ENCODE results near the gene GP2. TPM values are rescaled to one million over a fixed set of nuclear protein-coding genes. Genes with fewer than 3 reads are reported as not detected.
"Not testable (repeated sequence)": the region's sequence is repeated elsewhere in the genome, so short reads cannot be mapped to it uniquely, and the experiment has no call there.

GP2 gene
- total RNA-seq, 1 experiment from 2014 or later: not detected

- DNase-seq (ENCODE audit: low read depth): no peak
- in situ Hi-C loops (cut with HindIII; ENCODE audit: low pct_unique_long_range_greater_than_20kb, low sequenced_read_pairs): no loop called here
These were observed 4.3 kb upstream of the GP2 start for GRCh38 chr16:20331635-20332034.

GRCh38 chr16:20329392-20330138 lies 2.3 kb upstream of the GP2 start:
- no peak for DNase-seq (ENCODE audit: low read depth)
- in situ Hi-C loops (cut with HindIII; ENCODE audit: low pct_unique_long_range_greater_than_20kb, low sequenced_read_pairs): no loop called here

- in situ Hi-C loops (cut with HindIII; ENCODE audit: low pct_unique_long_range_greater_than_20kb, low sequenced_read_pairs): no loop called here
- DNase-seq (ENCODE audit: low read depth): no peak
These were observed 992 bp downstream of the GP2 start for GRCh38 chr16:20326321-20326720.

GRCh38 chr16:20325005-20325404 lies 2.3 kb downstream of the GP2 start:
- no peak for DNase-seq (ENCODE audit: low read depth)
- in situ Hi-C loops (cut with HindIII; ENCODE audit: low pct_unique_long_range_greater_than_20kb, low sequenced_read_pairs): no loop called here

GRCh38 chr16:20323591-20324117 lies 3.7 kb downstream of the GP2 start:
- DNase-seq (ENCODE audit: low read depth): no peak
- in situ Hi-C loops (cut with HindIII; ENCODE audit: low pct_unique_long_range_greater_than_20kb, low sequenced_read_pairs): no loop called here

- in situ Hi-C loops (cut with HindIII; ENCODE audit: low pct_unique_long_range_greater_than_20kb, low sequenced_read_pairs): no loop called here
- no peak for DNase-seq (ENCODE audit: low read depth)
These were observed 4.6 kb downstream of the GP2 start for GRCh38 chr16:20322696-20323095.

GRCh38 chr16:20321671-20322070 lies 5.6 kb downstream of the GP2 start:
- in situ Hi-C loops (cut with HindIII; ENCODE audit: low pct_unique_long_range_greater_than_20kb, low sequenced_read_pairs): no loop called here
- no peak for DNase-seq (ENCODE audit: low read depth)

- DNase-seq (ENCODE audit: low read depth); in situ Hi-C loops (cut with HindIII; ENCODE audit: low pct_unique_long_range_greater_than_20kb, low sequenced_read_pairs): not testable (repeated sequence)
These were observed 6.3 kb downstream of the GP2 start for GRCh38 chr16:20321051-20321450.

GRCh38 chr16:20320592-20320991 lies 6.7 kb downstream of the GP2 start:
- no peak for DNase-seq (ENCODE audit: low read depth)

GRCh38 chr16:20320178-20320577 lies 7.1 kb downstream of the GP2 start:
- in situ Hi-C loops (cut with HindIII; ENCODE audit: low pct_unique_long_range_greater_than_20kb, low sequenced_read_pairs): no loop called here
- no peak for DNase-seq (ENCODE audit: low read depth)

More at GRCh38 chr16:20320592-20320991, 6.7 kb downstream of the GP2 start:
- in situ Hi-C loops (cut with HindIII; ENCODE audit: low pct_unique_long_range_greater_than_20kb, low sequenced_read_pairs): no loop called here

GRCh38 chr16:20319406-20319805 lies 7.9 kb downstream of the GP2 start:
- in situ Hi-C loops (cut with HindIII; ENCODE audit: low pct_unique_long_range_greater_than_20kb, low sequenced_read_pairs): no loop called here
- no peak for DNase-seq (ENCODE audit: low read depth)

- DNase-seq (ENCODE audit: low read depth): no peak
- in situ Hi-C loops (cut with HindIII; ENCODE audit: low pct_unique_long_range_greater_than_20kb, low sequenced_read_pairs): no loop called here
These were observed 8.9 kb downstream of the GP2 start for GRCh38 chr16:20318437-20318836.

GRCh38 chr16:20318006-20318405 lies 9.3 kb downstream of the GP2 start:
- in situ Hi-C loops (cut with HindIII; ENCODE audit: low pct_unique_long_range_greater_than_20kb, low sequenced_read_pairs): no loop called here

GRCh38 chr16:20317117-20317516 lies 10.2 kb downstream of the GP2 start:
- DNase-seq (ENCODE audit: low read depth): no peak
- in situ Hi-C loops (cut with HindIII; ENCODE audit: low pct_unique_long_range_greater_than_20kb, low sequenced_read_pairs): no loop called here

More at GRCh38 chr16:20318006-20318405, 9.3 kb downstream of the GP2 start:
- DNase-seq (ENCODE audit: low read depth): no peak

- DNase-seq (ENCODE audit: low read depth): no peak
- in situ Hi-C loops (cut with HindIII; ENCODE audit: low pct_unique_long_range_greater_than_20kb, low sequenced_read_pairs): no loop called here
These were observed 10.6 kb downstream of the GP2 start for GRCh38 chr16:20316715-20317114.

- no peak for DNase-seq (ENCODE audit: low read depth)
- in situ Hi-C loops (cut with HindIII; ENCODE audit: low pct_unique_long_range_greater_than_20kb, low sequenced_read_pairs): no loop called here
These were observed 11.5 kb downstream of the GP2 start for GRCh38 chr16:20315764-20316163.

GRCh38 chr16:20314575-20314974 lies 12.7 kb downstream of the GP2 start:
- no peak for DNase-seq (ENCODE audit: low read depth)
- in situ Hi-C loops (cut with HindIII; ENCODE audit: low pct_unique_long_range_greater_than_20kb, low sequenced_read_pairs): no loop called here

- no peak for DNase-seq (ENCODE audit: low read depth)
- in situ Hi-C loops (cut with HindIII; ENCODE audit: low pct_unique_long_range_greater_than_20kb, low sequenced_read_pairs): no loop called here
These were observed 13.6 kb downstream of the GP2 start for GRCh38 chr16:20313741-20314140.

- in situ Hi-C loops (cut with HindIII; ENCODE audit: low pct_unique_long_range_greater_than_20kb, low sequenced_read_pairs); DNase-seq (ENCODE audit: low read depth): not testable (repeated sequence)
These were observed 14.7 kb downstream of the GP2 start for GRCh38 chr16:20312536-20313095.

GRCh38 chr16:20311548-20311947 lies 15.8 kb downstream of the GP2 start:
- in situ Hi-C loops (cut with HindIII; ENCODE audit: low pct_unique_long_range_greater_than_20kb, low sequenced_read_pairs): no loop called here
- DNase-seq (ENCODE audit: low read depth): no peak
